Gastrocnemius medialis (tissue), 4 donors: Measurements from ENCODE around the gene MASP1. TPM values are rescaled to one million over a fixed set of nuclear protein-coding genes. Genes with fewer than 3 reads are reported as not detected.

Experiments used
- ATAC-seq, 2 donors: fragments of 150-250 bp; one replicate each; pipeline ENCODE4 v1.9.1; 2016
- DNase-seq, 2 donors: peaks; one replicate each; pipeline ENCODE4 v3.0.0-alpha.2; 2019
- H3K27ac ChIP-seq, 4 donors: fragments of 200-600 bp; sonication (generic); 1 replicate in 1 of 4; 2 replicates in 3 of 4; pipeline ENCODE4 v1.5.1; 2016 to 2018; ENCODE audit warnings: mild to moderate bottlenecking in 2 of 4, moderate library complexity in 1 of 4
- H3K27me3 ChIP-seq, 3 donors: fragments of 200-600 bp; sonication (generic) in 2 of 3; 1 replicate in 1 of 3; 2 replicates in 2 of 3; pipeline versions ENCODE4 v1.5.1 to v1.6.0; 2016 to 2019; ENCODE audit warnings: mild to moderate bottlenecking in 1 of 3, moderate library complexity in 1 of 3
- H3K36me3 ChIP-seq, 2 donors: fragments of 200-600 bp; sonication (generic) in 1 of 2; one replicate each; pipeline ENCODE4 v1.5.1; 2017 to 2018
- H3K4me1 ChIP-seq, 2 donors: fragments of 200-600 bp; sonication (generic) in 1 of 2; one replicate each; pipeline ENCODE4 v1.5.1; 2016 to 2017; ENCODE audit warnings: mild to moderate bottlenecking in 2 of 2
- H3K4me3 ChIP-seq, 4 donors: fragments of 200-600 bp; sonication (generic) in 3 of 4; 1 replicate in 1 of 4; 2 replicates in 3 of 4; pipeline ENCODE4 v1.5.1; 2016 to 2019; ENCODE audit warnings: mild to moderate bottlenecking in 2 of 4
- H3K9me3 ChIP-seq, 3 donors: fragments of 200-600 bp; sonication (generic) in 2 of 3; 1 replicate in 1 of 3; 2 replicates in 2 of 3; pipeline ENCODE4 v1.5.1; 2016 to 2019
- CTCF ChIP-seq, 5 experiments: fragments of 450-650 bp in 3 of 5; fragments of 200-600 bp in 2 of 5; sonication (generic) in 2 of 5; IDR thresholded peaks in 4 of 5; conservative IDR thresholded peaks in 1 of 5; 1 replicate in 4 of 5; 2 replicates in 1 of 5; pipeline ENCODE4 v1.5.1; 2016 to 2019; ENCODE audit warnings: antibody characterized with exemption in 5 of 5, mild to moderate bottlenecking in 3 of 5, moderate library complexity in 3 of 5
- POLR2A ChIP-seq, 2 donors: fragments of 450-650 bp; IDR thresholded peaks; one replicate each; pipeline ENCODE4 v1.6.1; 2017; ENCODE audit warnings: antibody characterized with exemption in 2 of 2, mild to moderate bottlenecking in 2 of 2, moderate library complexity in 2 of 2
- in situ Hi-C, 4 donors: fragments of 200-750 bp; cut with MboI; loops; one replicate each; pipeline versions ENCODE4 v1.15.0 to v1.8.0; 2017; ENCODE audit warnings: low sequenced_read_pairs in 4 of 4
- intact Hi-C: fragments of 100-400 bp; cut with DNase I; formaldehyde crosslinking; loops from one replicate; pipeline ENCODE4 v1.15.1; 2023; ENCODE audit warnings: low total_unique reads
- total RNA-seq, 4 donors: library from RNA; depleted of rRNA; stranded (reverse); fragments of >200 nt; gene quantifications; one replicate each; pipeline versions ENCODE4 v1.1.0 to v1.2.3, GENCODE V29; 2016

MASP1 gene
- total RNA-seq, 4 donors from 2014 or later: 0.27 to 7.3 (median 2.6) TPM

- in situ Hi-C loops (no loop called here), intact Hi-C loops (no loop called here)
- TF ChIP-seq POLR2A (IDR thresholded peaks at IDR 0.05): no peak
- no peak for TF ChIP-seq CTCF (IDR thresholded peaks at IDR 0.05 in 4 of 5, conservative IDR thresholded peaks at IDR 0.05 in 1 of 5)
- Histone ChIP-seq H3K9me3 (no peaks in the 10 kb centered on the region), H3K4me1 (no peaks in the 10 kb centered on the region), H3K36me3 (no peaks in the 10 kb centered on the region), H3K4me3 (no peak overlapping the region), H3K27ac (no peak overlapping the region), H3K27me3 (no peaks in the 10 kb centered on the region)
- peak in 1 of 2 donors; percentile 12 for DNase-seq
- ATAC-seq: no peak
These were observed 53.8 kb downstream of the MASP1 start for GRCh38 chr3:187237741-187238140.

DNA sequence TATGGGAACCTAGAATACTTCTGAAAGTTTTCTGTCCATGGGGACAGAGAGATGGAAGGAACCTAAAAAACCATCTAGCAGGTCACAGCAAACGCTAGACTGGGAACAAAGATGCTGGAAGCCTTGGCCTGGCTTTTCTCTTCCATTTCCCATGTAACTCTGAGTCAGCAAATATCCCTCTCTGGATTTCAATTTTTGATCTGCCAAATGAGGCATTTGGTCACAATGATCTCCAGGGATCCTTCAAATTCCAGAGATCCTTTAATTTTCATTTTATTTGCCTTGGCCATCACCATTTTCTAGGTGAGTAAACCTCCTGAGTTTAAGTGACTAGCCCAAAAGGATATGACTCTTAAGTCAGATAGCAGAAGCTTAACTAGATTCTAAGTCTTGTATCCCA, 54.6 kb downstream of the MASP1 start:
- intact Hi-C loops: no loop called here
- no peak overlapping the region for H3K4me3 ChIP-seq
- H3K27ac ChIP-seq: no peak overlapping the region

DNA sequence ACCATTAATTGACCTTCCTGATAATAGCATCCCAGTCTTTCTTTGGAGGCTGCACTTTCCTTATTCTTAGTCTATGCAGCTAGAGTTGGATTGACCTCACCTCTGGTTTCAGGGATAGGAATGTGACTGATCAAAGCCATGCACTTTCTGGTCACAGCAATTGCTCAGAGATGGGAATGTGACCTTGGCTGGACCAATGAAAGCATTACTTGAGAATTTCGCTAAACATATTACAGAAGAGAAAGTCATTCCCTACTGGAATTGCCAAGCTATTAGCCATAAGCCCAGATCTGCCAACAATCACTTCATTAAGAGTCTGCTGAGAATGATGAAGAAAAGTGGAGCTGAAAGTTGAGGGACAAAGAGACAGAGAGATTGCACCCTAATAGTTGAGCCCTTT, 61.5 kb downstream of the MASP1 start:
- Histone ChIP-seq H3K27ac (no peak overlapping the region), H3K27me3 (no peaks in the 10 kb centered on the region), H3K4me1 (no peaks in the 10 kb centered on the region), H3K9me3 (no peaks in the 10 kb centered on the region), H3K4me3 (no peak overlapping the region), H3K36me3 (no peaks in the 10 kb centered on the region)
- DNase-seq (no peak), ATAC-seq (no peak)
- TF ChIP-seq CTCF (IDR thresholded peaks at IDR 0.05 in 4 of 5, conservative IDR thresholded peaks at IDR 0.05 in 1 of 5): no peak
- TF ChIP-seq POLR2A (IDR thresholded peaks at IDR 0.05): no peak
- in situ Hi-C loops: no loop called here
- intact Hi-C loops: no loop called here

More for the DNA sequence above, 54.6 kb downstream of the MASP1 start:
- TF ChIP-seq CTCF (IDR thresholded peaks at IDR 0.05 in 4 of 5, conservative IDR thresholded peaks at IDR 0.05 in 1 of 5) (no peak), POLR2A (IDR thresholded peaks at IDR 0.05) (no peak)
- no peaks in the 10 kb centered on the region for H3K36me3 ChIP-seq
- no peaks in the 10 kb centered on the region for H3K27me3 ChIP-seq
- DNase-seq (no peak), ATAC-seq (no peak)
- H3K4me1 ChIP-seq: no peaks in the 10 kb centered on the region
- in situ Hi-C loops: no loop called here
- no peaks in the 10 kb centered on the region for H3K9me3 ChIP-seq

DNA sequence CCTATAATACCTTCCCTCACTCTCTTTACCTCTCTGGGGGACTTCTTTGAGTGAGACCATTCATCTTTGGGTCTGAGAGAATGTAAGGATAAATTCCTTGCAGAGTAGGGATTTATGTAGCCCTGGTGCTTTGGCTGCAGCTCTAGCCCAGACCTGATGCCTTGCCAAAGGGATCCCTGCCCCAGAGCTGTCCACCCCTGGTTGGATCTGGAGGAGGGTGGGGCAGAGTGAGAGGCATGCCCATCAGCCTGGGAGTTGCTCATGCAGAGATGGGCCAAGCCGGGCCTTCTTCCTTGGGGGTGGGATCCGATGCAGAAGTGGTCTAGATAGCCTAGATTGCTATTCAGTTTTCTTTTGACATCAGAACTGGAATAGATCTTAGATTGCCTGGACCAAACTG, 62.8 kb downstream of the MASP1 start:
- intact Hi-C loops: no loop called here

More for the DNA sequence above, 62.8 kb downstream of the MASP1 start:
- ATAC-seq (no peak), DNase-seq (no peak)
- in situ Hi-C loops: loop anchor here in 3 of 4 donors (10.0 kb wide), 3 partner anchors 66 to 456 kb away; partner anchors contain the start of genes SST (in 2 of the 3) and MASP1 (in 1 of the 3)
- H3K27ac ChIP-seq: no peak overlapping the region
- no peaks in the 10 kb centered on the region for H3K9me3 ChIP-seq
- TF ChIP-seq CTCF (IDR thresholded peaks at IDR 0.05 in 4 of 5, conservative IDR thresholded peaks at IDR 0.05 in 1 of 5) (no peak), POLR2A (IDR thresholded peaks at IDR 0.05) (no peak)
- H3K27me3 ChIP-seq: no peaks in the 10 kb centered on the region
- H3K4me3 ChIP-seq: no peak overlapping the region
- no peaks in the 10 kb centered on the region for H3K4me1 ChIP-seq
- H3K36me3 ChIP-seq: no peaks in the 10 kb centered on the region
